ENCODE measurements around the gene APOL3.
"Not testable (repeated sequence)": the region's sequence is repeated elsewhere in the genome, so short reads cannot be mapped to it uniquely, and the experiment has no call there.

The APOL3 gene

DNA sequence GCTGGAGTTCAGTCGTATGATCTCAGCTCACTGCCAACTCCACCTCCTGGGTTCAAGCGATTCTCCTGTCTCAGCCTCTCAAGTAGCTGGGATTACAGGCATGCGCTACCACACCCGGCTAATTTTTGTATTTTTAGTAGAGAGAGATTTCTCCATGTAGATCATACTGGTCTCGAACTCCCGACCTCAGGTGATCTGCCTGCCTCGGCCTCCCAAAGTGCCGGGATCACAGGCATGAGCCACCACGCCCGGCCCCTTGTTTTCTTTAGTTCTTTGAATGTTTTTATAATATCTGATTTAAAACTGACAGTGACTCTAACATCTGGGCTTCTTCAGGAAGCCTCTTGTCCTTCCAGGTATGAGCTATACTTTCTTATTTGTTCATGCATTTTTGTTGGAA is 61.0 kb downstream of the APOL3 start:
- DNase-seq, result not testable (repeated sequence)

DNA sequence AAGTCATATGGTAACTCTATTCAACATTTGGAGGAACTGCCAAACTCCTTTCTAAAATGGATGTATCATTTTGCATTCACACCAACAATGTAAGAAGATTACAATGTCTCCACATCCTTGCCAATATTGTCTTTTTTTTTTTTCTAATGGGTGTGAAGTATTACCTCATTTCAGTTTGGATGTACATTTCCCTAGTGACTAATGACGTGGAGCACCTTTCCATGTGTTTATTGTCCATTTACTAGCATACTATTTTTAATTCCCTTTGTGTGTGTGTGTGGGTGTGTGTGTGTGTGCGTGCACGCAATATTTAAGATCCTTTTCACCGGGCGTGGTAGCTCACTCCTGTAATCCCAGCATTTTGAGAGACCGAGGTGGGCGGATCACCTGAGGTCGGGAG is 62.7 kb downstream of the APOL3 start:
- DNase-seq, result no peak

DNA sequence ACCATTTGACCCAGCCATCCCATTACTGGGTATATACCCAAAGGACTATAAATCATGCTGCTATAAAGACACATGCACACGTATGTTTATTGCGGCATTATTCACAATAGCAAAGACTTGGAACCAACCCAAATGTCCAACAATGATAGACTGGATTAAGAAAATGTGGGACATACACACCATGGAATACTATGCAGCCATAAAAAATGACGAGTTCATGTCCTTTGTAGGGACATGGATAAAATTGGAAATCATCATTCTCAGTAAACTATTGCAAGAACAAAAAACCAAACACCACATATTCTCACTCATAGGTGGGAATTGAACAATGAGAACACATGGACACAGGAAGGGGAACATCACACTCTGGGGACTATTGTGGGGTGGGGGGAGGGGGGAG is 69.8 kb downstream of the APOL3 start:
- not testable (repeated sequence) for DNase-seq

All from right forelimb (tissue), 1 donor.